Measurements from ENCODE around the gene COX8C.

GRCh38 chr14:93379831-93380230 lies 32.8 kb downstream of the COX8C start:
- TF ChIP-seq CTCF (IDR thresholded peaks at IDR 0.05; ENCODE audit: poor library complexity, severe bottlenecking) (no peak), EZH2 (IDR thresholded peaks at IDR 0.05; ENCODE audit: borderline replicate concordance, insufficient read depth, low read length, poor library complexity, severe bottlenecking) (no peak), EP300 (conservative IDR thresholded peaks at IDR 0.05; ENCODE audit: poor library complexity, severe bottlenecking) (no peak)
